Osteoblast (primary cell): ENCODE data around the gene ABI3. TPM values are rescaled to one million over a fixed set of nuclear protein-coding genes. Genes with fewer than 3 reads are reported as not detected.

Experiments
- DNase-seq: peaks from one replicate; pipeline ENCODE4 v3.0.0; 2011; ENCODE audit warnings: low spot score, mixed read lengths; ENCODE audit not compliant: insufficient read length; ENCODE audit errors: missing footprints
- H2AFZ ChIP-seq: 2 replicates; pipeline ENCODE4 v1.6.0; 2011; ENCODE audit warnings: mild to moderate bottlenecking, low read length
- H3K27ac ChIP-seq: 2 replicates; pipeline ENCODE4 v1.5.1; 2011; ENCODE audit warnings: mild to moderate bottlenecking, low read depth, low read length, moderate library complexity
- H3K27me3 ChIP-seq: 2 replicates; pipeline ENCODE4 v1.6.0; 2012; ENCODE audit warnings: mild to moderate bottlenecking, control low read depth, inconsistent platforms, low read length, moderate library complexity; ENCODE audit not compliant: insufficient read depth
- H3K36me3 ChIP-seq: 2 replicates; pipeline ENCODE4 v1.5.1; 2011; ENCODE audit warnings: mild to moderate bottlenecking, low read length, control low read depth, moderate library complexity; ENCODE audit not compliant: insufficient read depth
- H3K4me1 ChIP-seq: 2 replicates; pipeline ENCODE4 v1.5.1; 2011; ENCODE audit warnings: mild to moderate bottlenecking, low read length, control low read depth, moderate library complexity; ENCODE audit not compliant: insufficient read depth
- H3K4me2 ChIP-seq: 2 replicates; pipeline ENCODE4 v1.6.0; 2011; ENCODE audit warnings: mild to moderate bottlenecking, low read length; ENCODE audit not compliant: insufficient read depth
- H3K4me3 ChIP-seq: fragments of 200-600 bp; sonication (generic); 3 replicates; pipeline ENCODE4 v1.5.1; 2012; ENCODE audit warnings: mild to moderate bottlenecking, low read length, inconsistent platforms; ENCODE audit not compliant: insufficient read depth
- H3K79me2 ChIP-seq: 2 replicates; pipeline ENCODE4 v1.6.0; 2012; ENCODE audit warnings: mild to moderate bottlenecking, low read length, control low read depth, inconsistent platforms; ENCODE audit not compliant: insufficient read depth
- H3K9me3 ChIP-seq: 2 replicates; pipeline ENCODE4 v1.5.1; 2011; ENCODE audit warnings: low read depth, low read length, control low read depth
- H4K20me1 ChIP-seq: 2 replicates; pipeline ENCODE4 v1.6.0; 2012; ENCODE audit warnings: mild to moderate bottlenecking, low read length, control low read depth; ENCODE audit not compliant: insufficient read depth
- CTCF ChIP-seq: IDR thresholded peaks from 2 replicates; pipeline ENCODE4 v1.5.1; 2011; ENCODE audit warnings: mild to moderate bottlenecking, low read depth, low read length, moderate library complexity; ENCODE audit errors: extremely low read depth
- total RNA-seq: library from RNA; depleted of rRNA; stranded (reverse); fragments of >200 nt; gene quantifications from 2 replicates; pipeline ENCODE4 v1.2.3, GENCODE V29; 2012

Gene ABI3
- total RNA-seq, 1 donor, result 0.36 TPM

GRCh38 chr17:49239963-49240362, 29.5 kb downstream of the ABI3 start:
- Histone ChIP-seq H3K4me3 (no peak overlapping the region), H3K79me2 (no peaks in the 10 kb centered on the region), H3K27me3 (peaks cover 2% of the 10 kb centered on the region), H4K20me1 (no peaks in the 10 kb centered on the region), H3K36me3 (no peaks in the 10 kb centered on the region), H3K4me2 (no peak overlapping the region), H3K4me1 (no peaks in the 10 kb centered on the region), H3K27ac (no peak overlapping the region), H2AFZ (no peak overlapping the region), H3K9me3 (no peaks in the 10 kb centered on the region)
- DNase-seq, result no peak
- no peak for TF ChIP-seq CTCF

GRCh38 chr17:49240619-49241018, 30.1 kb downstream of the ABI3 start:
- no peaks in the 10 kb centered on the region for H3K9me3 ChIP-seq
- no peak overlapping the region for H3K4me3 ChIP-seq
- peaks cover 2% of the 10 kb centered on the region for H3K27me3 ChIP-seq
- H2AFZ ChIP-seq, result no peak overlapping the region
- H4K20me1 ChIP-seq, result no peaks in the 10 kb centered on the region
- no peak overlapping the region for H3K27ac ChIP-seq
- no peak overlapping the region for H3K4me2 ChIP-seq
- no peaks in the 10 kb centered on the region for H3K4me1 ChIP-seq
- TF ChIP-seq CTCF, result no peak
- H3K79me2 ChIP-seq, result no peaks in the 10 kb centered on the region
- H3K36me3 ChIP-seq, result no peaks in the 10 kb centered on the region
- no peak for DNase-seq

- H3K36me3 ChIP-seq, result no peaks in the 10 kb centered on the region
- no peak for TF ChIP-seq CTCF
- DNase-seq, result no peak
- no peak overlapping the region for H3K4me3 ChIP-seq
- no peaks in the 10 kb centered on the region for H3K79me2 ChIP-seq
- H3K27me3 ChIP-seq, result peaks cover 2% of the 10 kb centered on the region
- no peak overlapping the region for H3K27ac ChIP-seq
- H3K4me2 ChIP-seq, result no peak overlapping the region
- no peaks in the 10 kb centered on the region for H4K20me1 ChIP-seq
- no peak overlapping the region for H2AFZ ChIP-seq
- H3K4me1 ChIP-seq, result no peaks in the 10 kb centered on the region
- no peaks in the 10 kb centered on the region for H3K9me3 ChIP-seq
Measured at GRCh38 chr17:49241040-49241439, 30.5 kb downstream of the ABI3 start.

- Histone ChIP-seq H3K9me3 (no peaks in the 10 kb centered on the region), H3K27ac (no peak overlapping the region), H3K36me3 (no peaks in the 10 kb centered on the region), H3K79me2 (no peaks in the 10 kb centered on the region), H2AFZ (no peak overlapping the region), H3K27me3 (peaks cover 2% of the 10 kb centered on the region), H4K20me1 (no peaks in the 10 kb centered on the region), H3K4me1 (no peaks in the 10 kb centered on the region), H3K4me3 (no peak overlapping the region), H3K4me2 (no peak overlapping the region)
- DNase-seq, result no peak
- TF ChIP-seq CTCF, result no peak
Measured at GRCh38 chr17:49241692-49242397, 31.3 kb downstream of the ABI3 start.
